EH (cell line): Measurements from ENCODE around the gene SF3A1.

Source experiments
- DNase-seq: peaks from one replicate; pipeline ENCODE4 v3.0.0-alpha.2; 2015; ENCODE audit warnings: low read depth

The SF3A1 gene

DNA sequence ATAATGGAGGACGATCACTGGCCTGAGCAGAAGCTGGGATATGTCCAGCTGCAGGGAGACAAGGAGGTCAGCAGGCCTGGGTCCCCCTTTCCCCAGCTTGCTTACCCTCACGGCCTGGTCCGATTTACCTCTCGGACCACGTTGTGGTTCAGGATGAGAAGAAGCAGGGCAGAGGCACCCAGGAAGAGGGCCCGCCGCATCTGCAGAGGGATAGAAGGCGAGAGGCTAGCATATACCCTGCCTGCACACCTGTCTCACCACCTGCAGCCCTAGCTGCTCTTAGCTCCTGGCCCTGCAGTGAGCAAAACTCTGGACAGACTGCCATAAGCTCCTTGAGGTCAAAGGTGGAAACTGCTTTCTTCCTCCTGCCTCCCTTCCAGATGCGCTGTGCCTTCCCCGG, 29.2 kb upstream of the SF3A1 start:
- no peak for DNase-seq

DNA sequence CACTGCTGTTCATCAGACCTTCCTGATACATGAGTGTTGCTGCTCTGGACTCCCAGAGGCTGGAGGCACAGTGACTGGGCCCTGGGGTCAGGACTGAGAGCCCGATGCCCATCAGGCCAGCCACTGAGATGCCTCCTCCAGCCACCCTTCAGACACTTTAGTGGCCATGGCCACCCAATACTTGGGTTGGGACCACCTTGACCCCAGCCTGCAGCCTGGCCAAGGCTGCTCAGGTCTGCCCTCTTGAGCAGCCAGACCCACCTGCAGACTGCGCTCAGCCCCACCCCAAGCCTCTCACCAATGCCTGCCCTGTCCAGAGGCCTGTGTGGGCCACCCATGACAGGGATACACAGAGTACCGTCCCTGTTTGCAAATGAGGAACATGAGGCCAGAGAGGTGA, 26.4 kb upstream of the SF3A1 start:
- no peak for DNase-seq

DNA sequence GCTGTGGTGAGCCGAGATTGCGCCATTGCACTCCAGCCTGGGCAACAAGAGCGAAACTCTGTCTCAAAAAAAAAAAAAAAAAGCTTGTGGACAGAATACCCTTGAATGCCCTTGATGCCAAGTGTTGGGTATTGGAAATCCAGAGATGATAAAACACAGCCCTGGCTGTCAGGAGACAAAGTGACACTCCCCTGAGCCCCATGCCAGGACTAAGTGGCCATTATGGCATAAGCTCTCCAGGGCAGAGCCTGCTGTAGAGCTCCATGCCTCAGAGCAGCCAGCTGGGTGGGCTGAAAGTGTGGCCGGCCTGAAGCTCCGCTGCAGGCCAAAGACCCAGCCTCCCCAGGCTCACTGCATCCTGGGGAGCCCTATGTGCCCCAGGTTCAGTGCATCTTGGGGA, 25.6 kb upstream of the SF3A1 start:
- no peak for DNase-seq

DNA sequence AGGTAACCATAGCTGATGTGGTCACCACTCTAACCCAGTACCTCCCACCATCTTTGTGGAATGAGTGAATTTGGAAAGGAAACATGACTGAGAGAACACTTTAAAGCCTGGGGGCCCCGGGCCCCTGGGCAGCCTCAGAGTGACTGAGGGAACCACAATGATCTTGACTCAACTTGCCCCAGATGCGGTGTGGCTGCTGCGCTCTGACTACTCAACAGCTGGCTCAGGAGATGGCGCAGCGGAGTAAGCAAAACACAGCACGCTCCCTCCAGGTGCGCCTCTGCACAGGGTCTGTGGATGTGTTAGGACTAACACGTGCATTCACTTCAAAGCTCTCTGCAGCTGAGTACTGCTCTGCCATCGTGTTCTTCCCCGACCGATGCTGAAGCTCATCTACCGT, 24.6 kb upstream of the SF3A1 start:
- DNase-seq = no peak

DNA sequence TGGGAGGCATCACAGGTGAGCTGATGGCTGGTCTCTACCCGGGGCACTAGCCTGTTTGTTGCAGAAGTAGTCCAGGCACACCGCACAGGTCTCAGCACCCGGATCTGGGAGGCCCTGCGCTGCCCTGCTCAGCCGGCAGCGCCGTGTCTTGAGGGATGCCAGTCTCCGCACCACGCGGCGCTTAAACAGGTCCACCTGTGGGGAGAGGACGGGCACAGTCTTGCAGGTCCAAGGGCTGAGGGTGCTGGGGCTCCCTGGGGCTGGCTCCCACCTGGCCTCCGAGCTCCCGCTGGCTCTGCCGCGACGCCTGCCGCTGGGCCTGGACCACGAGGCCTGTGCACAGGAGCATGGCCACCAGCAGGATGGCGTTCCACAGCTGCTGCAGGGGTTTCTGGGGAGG, 23.3 kb upstream of the SF3A1 start:
- no peak for DNase-seq

DNA sequence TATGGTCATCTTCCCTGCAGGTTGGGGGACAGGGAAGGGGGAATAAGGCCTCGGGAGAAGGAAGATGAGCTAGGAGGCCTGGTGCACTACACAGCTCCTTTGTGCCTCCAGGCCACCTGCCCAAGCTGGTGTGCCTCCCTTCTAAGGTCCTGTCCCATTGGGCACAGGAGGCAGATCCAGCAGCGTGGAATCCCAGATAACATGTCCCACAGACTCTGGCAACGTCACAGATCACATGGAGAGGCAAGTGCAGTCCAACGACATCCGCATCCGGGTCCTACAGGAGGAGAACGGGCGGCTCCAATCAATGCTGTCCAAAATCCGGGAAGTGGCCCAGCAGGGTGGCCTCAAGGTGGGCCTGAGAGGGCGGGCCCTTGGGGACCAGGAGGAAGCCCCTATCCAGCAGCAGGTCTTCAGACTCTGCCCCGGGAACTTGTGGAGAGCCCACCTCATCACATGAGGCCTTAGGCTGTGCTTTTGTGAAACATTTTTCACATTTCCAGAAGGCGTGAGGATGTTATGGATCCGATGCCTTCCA, 18.7 kb upstream of the SF3A1 start:
- DNase-seq = no peak

DNA sequence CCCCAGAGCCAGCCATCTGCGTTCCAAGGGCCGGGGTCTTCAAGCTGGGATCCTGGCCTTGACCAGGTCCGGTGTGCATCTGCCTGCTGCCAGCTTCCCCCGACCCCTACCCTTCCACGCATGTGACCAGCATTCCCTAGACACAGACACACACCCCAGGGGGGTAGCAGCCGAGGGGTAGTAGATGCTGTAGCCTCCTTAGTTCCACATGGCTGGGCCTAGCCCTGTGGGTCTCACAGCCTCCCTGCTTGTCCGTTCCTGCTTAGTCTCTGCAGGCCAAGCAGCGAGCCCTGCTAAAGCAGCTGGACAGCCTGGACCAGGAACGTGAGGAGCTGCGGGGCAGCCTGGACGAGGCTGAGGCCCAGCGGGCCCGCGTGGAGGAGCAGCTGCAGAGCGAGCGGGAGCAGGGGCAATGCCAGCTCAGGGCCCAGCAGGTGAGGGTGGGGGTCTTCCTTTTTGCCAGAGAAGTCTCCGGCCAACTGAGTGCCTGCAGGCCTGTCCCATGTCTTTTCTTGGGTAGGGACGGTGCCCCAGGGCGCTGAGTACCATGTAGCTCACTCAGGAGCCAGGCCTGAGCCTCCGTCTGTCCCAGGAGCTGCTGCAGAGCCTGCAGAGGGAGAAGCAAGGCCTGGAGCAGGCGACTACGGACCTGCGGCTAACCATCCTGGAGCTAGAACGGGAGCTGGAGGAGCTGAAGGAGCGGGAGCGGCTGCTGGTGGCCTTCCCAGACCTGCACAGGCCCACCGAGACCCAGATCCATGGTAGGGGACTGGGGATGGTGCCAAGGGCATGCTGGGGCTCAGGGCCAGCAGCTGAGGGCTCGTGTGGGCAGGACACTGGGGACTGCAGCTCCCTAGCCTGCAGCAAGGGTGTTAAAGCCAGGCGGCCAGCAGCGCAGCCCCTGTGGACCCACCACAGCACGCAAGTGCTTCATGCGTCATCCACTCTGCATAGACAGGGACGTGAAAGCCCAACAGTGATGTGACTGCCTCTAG, 16.9 kb upstream of the SF3A1 start:
- DNase-seq = no peak

DNA sequence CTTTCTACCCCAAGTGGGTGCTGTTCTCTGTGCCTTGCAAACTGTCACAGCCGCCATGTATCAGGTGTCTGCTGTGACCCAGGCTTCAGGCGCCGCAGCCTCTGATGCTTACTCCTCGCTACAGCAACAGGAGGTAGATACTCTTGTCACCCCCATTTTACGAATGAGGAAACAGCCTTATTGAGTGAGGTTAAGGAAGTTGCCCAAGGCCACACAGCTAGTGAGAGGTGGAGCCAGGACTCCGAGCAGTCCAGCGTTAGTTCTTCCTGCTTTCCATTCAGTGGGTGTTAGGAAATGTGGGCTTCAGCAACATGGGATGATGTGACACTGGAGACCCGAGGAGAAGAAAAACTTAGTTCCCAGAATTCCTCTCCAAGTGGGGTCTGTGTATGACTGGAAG, 16.2 kb upstream of the SF3A1 start:
- no peak for DNase-seq

DNA sequence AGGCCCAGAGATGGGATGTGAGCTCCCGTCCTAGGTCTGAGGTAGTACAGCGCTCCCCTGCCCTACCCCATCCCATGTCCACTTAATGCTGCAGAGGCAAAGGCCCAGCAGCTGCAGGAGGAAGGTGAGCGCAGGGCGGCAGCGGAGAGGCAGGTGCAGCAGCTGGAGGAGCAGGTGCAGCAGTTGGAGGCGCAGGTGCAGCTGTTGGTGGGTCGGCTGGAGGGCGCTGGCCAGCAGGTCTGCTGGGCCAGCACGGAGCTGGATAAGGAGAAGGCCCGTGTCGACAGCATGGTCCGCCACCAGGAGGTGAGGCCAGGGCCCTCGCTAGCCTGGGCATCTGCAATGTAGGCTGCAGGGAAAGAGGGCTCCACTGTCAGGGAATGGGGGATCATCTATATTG, 15.3 kb upstream of the SF3A1 start:
- no peak for DNase-seq

DNA sequence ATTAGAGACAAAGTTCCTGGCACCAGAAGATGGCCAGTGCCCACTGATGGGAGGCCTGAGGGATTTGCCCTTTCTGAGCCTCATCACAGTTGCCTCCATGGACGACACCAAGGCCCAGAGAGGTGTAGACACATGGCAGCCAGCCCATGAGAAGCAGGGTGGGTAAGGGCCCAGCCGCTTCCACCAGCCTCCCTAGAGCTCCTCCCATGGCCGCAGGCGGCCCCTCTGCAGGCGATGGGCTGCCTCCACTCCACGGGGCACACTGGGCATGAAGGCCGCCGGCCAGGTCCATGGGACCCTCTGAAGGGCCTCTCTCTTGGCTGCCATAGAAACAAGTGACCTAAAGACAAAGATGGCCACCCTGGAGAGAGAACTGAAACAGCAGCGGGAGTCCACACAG, 14.6 kb upstream of the SF3A1 start:
- no peak for DNase-seq

DNA sequence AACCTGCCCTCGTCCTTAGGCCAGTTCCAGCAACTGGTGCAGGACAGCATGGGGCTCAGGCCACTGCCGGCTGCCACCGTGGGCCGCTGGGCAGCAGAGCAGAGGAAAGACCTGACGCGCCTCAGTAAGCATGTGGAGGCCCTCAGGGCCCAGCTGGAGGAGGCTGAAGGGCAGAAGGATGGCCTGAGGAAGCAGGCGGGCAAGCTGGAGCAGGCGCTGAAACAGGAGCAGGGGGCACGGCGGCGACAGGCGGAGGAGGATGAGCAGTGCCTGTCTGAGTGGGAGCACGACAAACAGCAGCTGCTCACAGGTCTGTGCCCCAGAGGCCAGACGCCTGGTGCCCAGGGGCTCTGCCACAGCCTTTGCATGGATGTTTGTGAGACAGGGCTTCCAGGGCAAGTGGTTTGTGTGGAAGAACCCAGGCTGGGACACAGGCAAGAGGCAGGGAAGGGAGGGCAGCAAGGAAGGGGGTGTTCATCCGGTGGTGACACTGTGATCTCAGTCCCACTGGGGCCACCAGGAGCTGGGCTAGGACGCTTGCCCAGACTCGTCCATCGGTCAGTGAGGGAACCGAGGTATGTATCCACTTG, 14.0 kb upstream of the SF3A1 start:
- DNase-seq = no peak

DNA sequence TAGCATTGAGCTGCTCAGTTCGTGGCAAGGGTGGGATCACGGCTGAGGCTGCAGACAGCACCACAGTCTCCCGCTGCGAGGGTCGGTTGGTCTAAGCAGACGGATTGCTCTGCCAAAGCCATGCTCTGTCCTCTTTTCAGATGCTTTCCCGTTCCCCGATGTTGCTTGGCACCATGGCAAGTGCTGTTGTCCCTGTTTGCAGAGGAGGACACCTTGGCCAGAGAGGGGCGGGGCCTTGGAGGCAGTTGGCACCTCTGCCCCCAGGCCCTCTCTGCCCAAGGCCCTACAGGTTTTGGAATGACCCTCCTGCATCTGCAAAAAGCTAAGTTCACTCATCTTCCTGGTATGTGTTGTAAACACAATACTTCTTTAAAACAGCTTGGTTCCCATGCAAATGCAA, 11.7 kb upstream of the SF3A1 start:
- no peak for DNase-seq

DNA sequence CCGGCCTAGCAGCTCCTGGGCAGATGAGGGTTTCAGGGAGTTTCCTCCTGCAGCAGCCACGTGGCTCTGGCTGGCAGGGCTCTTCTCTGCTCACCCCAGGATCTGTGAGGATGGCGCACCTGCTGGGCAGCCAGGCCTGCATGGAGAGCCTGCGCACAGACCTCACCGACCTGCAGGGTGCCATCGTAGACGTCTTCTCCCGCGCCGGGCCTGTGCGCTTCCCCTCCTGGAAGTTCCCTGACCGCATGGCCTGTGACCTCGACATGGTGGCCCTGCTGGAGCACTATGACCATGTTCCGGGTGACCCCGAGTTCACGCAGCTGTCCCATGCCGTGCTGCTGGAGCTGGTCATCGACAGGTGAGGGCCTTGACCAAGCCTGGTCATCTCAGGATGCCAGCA, 9.2 kb upstream of the SF3A1 start:
- DNase-seq = no peak

DNA sequence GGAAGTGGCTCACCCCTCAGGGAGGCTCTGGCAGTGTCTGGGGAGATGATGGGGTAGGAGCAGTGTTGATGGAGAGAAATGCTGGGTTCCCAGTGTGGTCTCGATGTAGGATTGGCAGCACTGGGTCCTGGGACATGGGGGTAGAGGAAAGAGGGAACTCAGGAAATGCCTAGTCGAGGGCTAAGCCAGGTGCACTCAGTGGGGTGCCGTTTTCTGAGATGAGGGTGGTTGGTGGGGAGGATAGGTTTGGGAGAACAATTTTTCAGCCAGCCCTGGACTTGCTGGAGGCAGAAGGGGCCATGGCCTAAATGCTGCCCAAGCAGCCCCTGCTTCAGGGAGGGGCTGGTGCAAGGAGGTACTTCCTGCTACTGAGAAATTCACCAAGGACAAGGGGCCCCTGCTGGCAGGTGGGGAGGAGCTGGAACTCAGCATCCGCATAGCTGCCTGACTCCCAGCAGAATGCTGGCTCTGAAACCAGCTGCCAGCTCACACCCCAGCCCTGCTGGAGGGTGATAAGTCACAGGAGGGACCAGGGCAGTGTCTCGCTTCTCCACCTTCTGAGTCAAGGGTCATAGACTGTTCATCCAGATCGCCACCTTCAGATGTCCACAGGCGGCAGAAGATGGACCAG, 6.1 kb upstream of the SF3A1 start:
- no peak for DNase-seq

DNA sequence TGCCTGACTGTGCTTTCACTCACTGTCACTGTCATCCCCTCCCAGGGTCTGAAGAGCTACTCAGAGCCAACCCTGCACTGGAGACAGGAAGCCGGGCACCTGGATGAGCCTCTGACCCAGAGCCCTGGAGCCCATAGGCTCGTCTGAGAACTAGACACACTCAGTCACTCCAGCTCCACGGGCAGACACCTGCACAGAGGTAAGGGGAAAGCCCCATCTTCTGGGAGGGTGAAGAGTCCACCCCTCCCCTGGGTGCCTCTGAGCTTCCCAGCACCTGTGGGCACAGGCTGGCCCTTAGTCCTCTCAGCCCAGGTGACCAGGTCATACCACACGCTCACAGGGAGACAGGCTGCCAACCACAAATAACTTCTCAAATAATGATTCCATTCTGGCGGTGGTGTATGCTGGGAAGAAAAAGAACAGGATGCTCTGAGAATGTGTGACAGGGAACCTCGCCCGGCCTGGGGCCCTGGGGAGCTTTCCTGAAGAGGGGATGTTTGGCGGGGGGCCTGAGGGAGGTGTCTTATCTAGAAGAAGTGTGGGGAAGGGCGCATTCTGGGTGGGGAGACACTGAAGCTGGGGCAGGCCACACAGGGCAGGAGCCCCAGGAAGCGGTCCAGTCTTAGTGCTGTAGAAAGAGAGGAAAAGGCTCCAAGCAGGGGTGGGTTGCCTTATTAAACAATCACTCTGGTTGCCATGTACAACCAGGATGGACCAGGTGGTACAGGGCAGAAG, 5.4 kb upstream of the SF3A1 start:
- DNase-seq = no peak

DNA sequence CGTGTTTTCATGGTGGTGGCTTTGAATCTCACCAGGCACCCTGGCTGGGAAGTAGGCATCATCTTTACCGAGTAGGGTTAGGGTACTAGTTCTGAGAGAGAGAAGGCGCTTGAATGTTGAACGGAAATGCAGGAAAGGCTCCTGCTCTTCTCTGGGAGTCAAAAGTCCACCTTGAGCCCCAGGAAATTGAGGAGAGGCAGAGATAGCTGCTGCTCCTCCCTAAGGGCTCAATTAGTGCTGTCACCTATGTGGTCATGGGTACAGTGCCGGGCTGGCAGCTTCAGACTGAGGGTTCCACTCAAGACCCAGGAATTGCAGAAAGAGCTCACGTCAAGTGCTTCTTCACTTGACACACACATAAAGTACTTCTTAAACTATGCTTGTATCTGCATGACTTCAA, 1.8 kb upstream of the SF3A1 start:
- no peak for DNase-seq

DNA sequence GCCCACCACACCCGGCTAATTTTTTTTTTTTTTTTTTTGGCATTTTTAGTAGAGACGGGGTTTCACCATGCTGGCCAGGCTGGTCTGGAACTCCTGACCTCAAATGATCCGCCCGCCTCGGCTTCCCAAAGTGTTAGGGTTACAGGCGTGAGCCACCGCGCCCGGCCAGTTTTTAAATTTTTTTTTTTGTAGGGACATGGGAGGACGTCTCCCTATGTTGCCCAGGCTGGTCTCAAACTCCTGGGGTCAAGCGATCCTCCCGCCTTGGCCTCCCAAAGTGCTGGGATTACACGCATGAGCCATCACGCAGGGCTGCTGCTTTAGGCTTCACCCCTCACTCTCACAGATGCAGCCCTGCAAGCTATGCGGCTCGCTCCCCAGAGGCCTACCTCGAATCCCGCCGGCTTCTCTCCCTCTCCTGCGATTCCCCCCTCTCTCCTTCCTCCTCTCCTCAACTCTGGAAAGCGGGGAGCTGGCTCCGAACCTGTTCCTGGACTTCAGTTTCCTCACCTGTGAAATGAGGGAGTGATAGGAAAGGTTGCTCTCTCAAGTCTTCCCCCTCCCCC, 1.0 kb upstream of the SF3A1 start:
- DNase-seq = no peak

DNA sequence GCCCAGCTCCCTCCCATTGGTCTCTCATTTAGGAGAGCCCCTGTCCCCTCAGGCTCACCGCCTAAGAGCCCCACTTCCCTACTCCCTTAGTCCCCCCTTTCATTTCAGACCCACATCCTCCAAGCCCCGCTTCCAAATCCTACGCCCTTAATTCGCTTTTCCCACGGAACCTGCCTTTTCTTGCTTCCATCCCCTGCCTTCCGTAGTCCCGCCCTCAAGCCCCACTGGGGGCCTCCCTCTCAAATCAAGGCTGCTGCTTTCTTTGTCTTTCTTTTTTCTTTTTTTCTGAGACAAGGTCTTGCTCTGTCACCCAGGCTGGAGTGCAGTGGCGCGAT, 509 bp upstream of the SF3A1 start:
- no peak for DNase-seq

DNA sequence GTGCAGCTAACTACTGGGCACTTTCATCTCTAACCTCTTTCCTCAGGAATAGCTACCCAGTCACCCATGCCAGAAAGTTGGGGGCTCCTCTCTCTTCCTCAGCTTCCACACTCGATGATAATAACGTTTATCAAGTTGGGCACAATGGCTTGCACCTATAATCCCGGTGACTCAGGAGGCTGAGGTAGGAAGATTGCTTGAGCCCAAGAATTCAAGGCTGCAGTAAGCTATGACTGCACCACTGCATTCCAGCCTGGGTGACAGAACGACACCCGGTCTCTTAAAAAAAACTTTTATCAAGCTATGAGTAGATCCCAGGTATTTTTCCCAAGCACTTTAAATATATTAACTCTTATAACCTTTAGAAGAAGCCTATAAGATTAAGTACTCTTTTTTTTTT, 2.0 kb downstream of the SF3A1 start:
- no peak for DNase-seq

DNA sequence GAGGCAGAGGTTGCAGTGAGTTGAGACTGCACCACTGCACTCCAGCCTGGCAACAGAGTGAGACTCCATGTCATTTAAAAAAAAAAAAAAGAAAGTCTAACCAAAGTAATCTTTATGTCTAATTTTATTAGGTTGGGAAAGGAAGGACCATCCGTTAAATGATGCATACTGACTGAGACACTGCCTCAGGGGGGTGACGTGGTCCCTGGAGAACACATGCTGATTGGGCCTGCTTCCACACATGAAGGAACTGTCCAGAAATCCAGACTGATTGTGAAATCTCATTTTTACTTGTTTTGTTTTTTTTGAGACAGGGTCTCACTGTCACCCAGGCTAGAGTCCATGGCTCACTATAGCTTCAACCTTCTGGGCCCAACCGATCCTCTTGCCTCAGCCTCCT, 5.5 kb downstream of the SF3A1 start:
- peak; percentile 75 for DNase-seq

DNA sequence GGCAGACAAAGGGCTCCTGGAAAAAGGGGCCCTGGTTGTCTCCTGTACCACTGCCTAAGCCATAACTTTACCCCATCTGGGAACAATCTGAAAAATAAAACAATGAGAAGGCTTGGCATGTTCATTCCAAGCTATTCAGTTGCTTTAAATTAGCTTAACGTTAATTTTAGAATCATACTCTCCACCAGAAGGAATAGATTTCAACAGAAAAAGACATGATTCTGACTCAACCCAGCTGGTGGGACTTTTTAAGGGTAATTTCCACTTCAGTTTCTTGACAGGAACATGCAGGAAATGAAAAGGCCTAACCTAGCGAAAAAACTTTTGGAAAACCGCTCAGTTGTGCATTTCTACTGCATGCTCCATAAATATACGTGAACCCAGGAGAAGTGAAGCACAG, 7.9 kb downstream of the SF3A1 start:
- DNase-seq = peak; percentile 33

DNA sequence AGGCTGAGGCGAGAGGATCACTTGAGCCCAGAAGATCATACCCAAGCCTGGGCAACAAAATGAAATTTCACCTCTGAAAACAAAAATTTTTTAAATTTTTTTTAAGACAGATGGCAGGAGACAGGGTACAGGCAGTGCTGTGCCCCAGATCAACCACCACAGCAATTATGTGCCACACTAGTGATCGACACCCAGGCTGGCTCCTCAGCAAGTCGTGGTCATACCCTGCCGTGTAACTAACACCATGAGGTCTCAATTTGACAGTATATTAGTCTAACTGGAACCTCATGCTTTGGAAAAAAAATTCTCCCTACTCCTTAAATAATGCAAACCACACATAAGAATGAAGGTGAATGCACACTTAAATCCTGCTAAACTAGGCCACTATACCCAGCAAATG, 8.3 kb downstream of the SF3A1 start:
- DNase-seq = no peak
